Cardiac fibroblast (primary cell): Measurements from ENCODE around the gene STARD3.

Experiments used
- DNase-seq, 2 donors: peaks; one replicate each; pipeline versions ENCODE4 v3.0.0 to v3.0.0-alpha.2; 2010; ENCODE audit warnings: low read depth in 2 of 2
- H3K4me3 ChIP-seq, 2 donors: replicated peaks in 1 of 2; 1 replicate in 1 of 2; 2 replicates in 1 of 2; pipeline ENCODE4 v1.5.1; 2011; ENCODE audit warnings: low read depth in 2 of 2, low read length in 2 of 2, mild to moderate bottlenecking in 2 of 2, moderate library complexity in 1 of 2
- TF ChIP-seq, protein P1 (sequence below): IDR thresholded peaks from one replicate; pipeline ENCODE4 v1.5.1; 2011; ENCODE audit warnings: low read depth, mild to moderate bottlenecking, low read length, inconsistent platforms

Gene STARD3

DNA sequence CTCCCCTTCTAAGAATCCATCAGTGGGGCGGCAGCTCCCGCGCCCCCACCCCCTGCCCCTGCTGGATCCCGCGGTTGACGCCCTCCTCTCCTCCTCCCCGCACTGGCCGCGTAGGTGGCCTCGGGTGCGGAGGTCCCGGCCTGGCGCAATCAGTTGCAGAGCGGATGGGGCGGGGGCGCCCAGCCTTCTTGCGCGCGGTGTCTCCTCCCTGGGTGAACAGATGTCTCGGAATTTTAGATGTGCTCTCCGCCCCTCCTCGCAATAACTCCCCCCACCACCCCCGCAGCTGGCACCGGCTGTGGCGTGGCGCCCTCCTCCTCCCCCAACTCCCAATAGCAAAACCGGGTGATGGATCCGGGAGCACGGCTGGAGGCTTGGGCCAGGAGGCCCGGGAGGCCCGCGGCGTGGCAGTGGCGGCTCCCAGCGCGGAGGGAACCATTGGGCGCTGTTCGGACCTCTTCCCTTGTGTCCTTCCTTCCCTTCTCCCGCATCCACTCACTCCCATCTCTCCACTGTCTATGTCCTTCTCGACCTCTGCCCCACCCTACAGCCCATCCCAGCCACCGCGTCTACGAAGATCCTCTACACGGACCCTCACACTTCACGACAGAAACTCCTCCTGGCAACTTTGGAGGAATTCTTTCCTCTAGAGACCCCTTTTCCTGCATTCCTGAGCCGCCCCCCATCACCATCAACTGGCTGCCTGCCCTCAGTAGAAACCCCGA is 40.2 kb upstream of the STARD3 start:
- TF ChIP-seq, protein P1, sequence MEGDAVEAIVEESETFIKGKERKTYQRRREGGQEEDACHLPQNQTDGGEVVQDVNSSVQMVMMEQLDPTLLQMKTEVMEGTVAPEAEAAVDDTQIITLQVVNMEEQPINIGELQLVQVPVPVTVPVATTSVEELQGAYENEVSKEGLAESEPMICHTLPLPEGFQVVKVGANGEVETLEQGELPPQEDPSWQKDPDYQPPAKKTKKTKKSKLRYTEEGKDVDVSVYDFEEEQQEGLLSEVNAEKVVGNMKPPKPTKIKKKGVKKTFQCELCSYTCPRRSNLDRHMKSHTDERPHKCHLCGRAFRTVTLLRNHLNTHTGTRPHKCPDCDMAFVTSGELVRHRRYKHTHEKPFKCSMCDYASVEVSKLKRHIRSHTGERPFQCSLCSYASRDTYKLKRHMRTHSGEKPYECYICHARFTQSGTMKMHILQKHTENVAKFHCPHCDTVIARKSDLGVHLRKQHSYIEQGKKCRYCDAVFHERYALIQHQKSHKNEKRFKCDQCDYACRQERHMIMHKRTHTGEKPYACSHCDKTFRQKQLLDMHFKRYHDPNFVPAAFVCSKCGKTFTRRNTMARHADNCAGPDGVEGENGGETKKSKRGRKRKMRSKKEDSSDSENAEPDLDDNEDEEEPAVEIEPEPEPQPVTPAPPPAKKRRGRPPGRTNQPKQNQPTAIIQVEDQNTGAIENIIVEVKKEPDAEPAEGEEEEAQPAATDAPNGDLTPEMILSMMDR = no peak
- no peak overlapping the region for H3K4me3 ChIP-seq
- DNase-seq = no peak

DNA sequence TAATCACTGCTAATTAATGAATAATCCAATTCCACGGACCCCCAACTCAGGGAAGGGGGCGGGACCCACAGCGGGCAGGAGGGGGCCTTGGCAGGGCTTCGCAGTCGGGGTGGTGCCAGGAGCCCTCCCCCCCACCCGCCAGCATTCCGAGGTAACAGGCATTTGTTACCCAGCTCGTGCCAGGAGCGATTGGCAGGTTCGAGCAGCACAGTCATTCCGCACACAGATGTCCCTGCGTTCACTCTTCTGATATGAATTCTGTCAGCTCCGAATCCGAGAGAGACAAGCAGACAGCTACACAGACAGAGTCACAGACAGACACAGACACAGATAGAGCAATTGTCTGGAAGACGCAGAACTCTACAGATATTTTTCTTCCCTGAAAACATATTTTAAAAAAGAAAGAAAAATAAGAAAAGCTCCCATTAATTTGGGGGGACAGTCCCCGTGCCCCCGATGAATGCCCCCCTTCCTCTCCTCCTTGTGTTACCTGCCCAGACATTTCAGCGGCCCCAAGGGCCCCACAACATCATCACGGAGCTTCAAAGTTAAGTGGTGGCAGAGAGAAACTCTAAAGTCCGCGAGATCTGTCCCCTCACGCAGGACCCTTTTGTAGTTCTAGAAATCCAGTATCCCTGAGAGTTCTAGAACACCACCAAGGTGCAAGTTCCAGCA is 39.4 kb upstream of the STARD3 start:
- TF ChIP-seq, protein P1 = no peak
- DNase-seq = no peak
- no peak overlapping the region for H3K4me3 ChIP-seq

DNA sequence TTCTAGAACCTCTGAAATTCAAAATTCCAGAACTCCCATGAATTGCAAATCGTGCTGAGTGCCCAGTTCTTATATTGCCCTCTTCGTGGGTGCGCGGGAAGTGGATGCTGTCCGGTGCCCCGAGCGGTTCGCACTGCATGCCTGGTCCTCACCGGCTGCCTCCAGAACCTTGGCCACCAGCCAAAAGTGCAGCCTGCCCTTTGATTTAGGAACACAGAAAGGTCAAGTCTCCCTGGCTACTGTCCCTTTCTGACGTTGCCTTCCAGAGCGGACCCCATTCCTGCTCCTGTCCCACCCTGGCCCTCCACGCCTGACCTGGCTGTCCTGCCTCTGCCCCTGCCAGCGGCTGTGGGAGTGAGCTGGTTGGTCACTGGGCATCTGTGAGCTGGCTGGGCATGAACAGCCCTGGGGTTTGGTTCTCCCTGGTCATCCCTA is 38.9 kb upstream of the STARD3 start:
- TF ChIP-seq, protein P1 = no peak
- DNase-seq = no peak
- H3K4me3 ChIP-seq = no peak overlapping the region

DNA sequence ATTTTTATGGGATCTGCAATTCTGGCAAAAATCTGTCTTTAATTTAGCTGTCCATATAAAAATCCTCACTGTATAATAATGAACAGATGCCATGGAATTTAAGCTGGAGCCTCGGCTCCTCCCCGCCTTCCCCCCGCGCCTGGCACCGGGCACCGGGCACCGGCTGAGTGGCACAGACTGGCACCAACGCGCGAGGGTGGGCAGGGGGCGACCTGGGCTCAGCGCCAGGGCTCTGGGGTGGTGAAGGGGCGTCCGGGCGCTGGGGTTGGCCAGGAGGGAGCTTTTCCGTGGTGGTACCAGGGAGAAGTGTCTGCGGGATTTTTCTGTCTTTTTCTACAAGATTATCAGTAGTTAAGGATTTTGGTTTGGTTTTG is 38.3 kb upstream of the STARD3 start:
- TF ChIP-seq, protein P1 = no peak
- H3K4me3 ChIP-seq = no peak overlapping the region
- DNase-seq = no peak

DNA sequence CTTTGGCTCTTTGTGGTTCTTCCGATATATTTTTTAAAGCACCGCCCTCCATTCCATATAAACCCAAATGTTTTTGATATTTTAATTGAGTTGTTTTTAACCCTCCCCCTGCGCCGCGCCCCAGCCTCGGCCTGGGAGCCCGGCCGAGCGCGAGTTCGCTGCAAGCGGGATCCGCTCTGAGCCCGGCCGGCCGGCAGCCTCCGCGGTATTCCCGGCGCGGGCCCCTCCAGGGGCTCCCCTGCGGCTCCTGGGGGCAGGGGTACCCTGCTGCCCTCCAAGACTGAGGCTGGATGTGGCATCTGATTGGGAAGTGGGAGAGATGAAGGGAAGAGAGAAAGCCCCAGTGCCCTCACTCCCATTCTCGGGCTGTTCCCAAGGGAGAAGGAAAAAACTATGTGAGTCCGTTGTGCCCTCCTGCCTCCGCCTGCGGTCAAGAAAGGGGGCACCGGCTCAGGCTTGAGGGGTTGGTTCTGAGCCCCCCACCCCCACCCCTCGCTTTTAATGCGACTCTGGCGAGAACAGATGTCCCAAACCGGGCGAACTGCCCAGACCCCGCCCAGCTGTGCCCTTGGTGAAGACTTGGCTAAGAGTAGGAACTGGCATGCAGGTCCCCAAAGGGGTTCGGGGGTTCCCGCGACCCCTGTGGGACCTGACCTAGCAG is 37.8 kb upstream of the STARD3 start:
- DNase-seq = no peak
- no peak overlapping the region for H3K4me3 ChIP-seq
- TF ChIP-seq, protein P1 = no peak

DNA sequence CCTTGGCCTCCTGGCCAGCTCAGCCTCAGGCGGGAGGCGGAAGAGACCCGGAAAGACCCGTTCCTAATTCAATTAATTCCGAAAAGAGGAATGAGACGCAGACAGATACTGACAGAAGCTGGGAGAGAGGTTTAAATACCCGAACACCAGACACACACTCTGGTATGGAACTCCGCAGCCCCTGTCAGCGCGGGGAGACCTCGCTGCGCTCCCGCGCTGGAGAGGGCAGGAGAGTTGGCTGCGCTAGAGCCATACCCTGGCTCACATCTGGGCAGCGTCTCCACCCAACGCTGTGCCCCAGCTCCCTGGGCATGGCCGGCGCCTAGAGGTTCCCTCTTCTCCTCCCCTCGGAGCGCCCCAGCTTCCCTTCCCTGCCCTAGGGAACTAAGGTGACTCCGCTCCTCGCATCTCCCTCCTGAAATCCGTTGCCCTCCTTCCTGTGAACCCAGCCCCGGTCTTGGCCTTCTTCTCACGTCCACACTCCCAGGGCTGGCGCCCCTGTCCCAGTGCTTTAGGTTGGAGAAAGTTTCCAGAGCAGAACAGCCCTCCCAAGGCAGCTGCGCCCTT is 37.2 kb upstream of the STARD3 start:
- no peak for DNase-seq
- H3K4me3 ChIP-seq = no peak overlapping the region
- TF ChIP-seq, protein P1 = no peak
